GM21723 (cell line): ENCODE data around the gene NRP1.
A peak's percentile ranks its signal among the peaks of the same experiment; 100 is the strongest.

ENCODE experiments used
- ATAC-seq: cut with Tn5 transposase; IDR thresholded peaks from one replicate; pipeline ENCODE4 v1.9.1; 2021; ENCODE audit warnings: mild to moderate bottlenecking, moderate library complexity; ENCODE audit not compliant: unreplicated experiment

The NRP1 gene

DNA sequence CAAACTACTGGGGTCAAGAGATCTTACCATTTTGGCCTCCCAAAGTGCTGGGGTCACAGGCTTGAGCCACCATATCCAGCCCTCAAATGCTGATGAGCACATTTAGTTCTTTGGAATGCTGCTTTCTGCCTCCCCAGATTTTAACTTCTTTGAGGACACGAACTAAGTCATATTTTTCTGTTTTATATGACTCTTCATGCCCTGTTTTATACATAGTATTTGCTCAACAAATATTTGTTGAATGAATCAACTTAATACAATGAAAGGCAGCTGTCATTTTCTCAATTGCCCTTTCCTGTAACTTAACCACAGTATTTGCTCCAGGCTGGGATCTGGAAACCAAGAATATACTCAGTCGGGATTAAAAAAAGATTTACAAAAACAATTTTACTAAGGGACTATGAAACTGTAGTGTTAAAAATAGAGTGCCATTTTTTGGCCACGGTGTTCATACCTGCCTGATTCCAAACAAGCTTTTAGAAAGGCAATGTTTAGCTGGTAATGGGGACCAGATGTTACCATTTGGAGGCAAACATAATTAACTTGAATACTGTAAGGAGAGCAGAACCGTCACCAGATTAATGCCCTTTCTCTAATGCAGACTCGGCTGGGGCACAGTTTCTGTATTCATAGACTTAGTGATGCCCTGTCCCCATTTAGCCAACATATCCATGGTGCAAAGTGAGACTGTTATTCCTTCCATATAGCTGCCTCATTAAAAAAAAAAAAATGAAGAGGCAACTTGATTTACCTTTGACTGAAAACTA is 117.6 kb downstream of the NRP1 start:
- no peak for ATAC-seq

- no peak for ATAC-seq
Observed at GRCh38 chr10:33215635-33216034, 118.8 kb downstream of the NRP1 start.

GRCh38 chr10:33215154-33215553 is 119.3 kb downstream of the NRP1 start:
- ATAC-seq, result no peak

- ATAC-seq, result no peak
Observed at GRCh38 chr10:33214174-33214573, 120.3 kb downstream of the NRP1 start.

DNA sequence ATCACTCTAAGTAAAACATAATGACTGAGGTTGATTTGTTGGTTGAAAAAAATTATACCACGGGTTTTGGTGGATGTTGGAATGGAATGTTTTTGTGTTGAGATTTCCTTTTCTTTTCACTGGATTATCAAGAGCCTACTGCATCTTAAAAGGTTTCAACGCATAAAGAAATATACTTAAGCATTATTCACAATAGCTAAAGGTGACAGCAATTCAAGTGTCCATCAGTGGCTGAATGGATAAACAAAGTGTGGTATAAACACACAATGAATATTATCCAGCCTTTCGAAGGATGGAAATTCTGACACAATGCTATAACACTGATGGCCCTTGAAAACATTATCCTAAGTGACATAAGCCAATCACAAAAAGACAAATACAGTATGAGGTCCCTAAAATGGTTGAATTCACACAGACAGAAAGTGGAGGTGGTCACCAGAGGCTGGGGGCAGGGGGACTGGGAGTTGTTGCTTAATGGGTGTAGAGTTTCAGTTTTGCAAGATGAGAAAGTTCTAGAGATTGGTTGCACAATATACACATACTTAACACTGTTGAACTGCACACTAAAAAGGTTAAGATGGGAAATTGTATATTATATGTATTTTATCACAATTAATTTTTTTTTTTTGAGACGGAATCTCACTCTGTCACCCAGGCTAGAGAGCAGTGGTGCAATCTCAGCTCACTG is 122.3 kb downstream of the NRP1 start:
- no peak for ATAC-seq

- no peak for ATAC-seq
Observed at GRCh38 chr10:33211106-33211878, 123.2 kb downstream of the NRP1 start.

- ATAC-seq, result no peak
Observed at GRCh38 chr10:33209802-33210201, 124.7 kb downstream of the NRP1 start.

- no peak for ATAC-seq
Observed at GRCh38 chr10:33208166-33208565, 126.3 kb downstream of the NRP1 start.

- no peak for ATAC-seq
Observed at GRCh38 chr10:33204031-33204430, 130.4 kb downstream of the NRP1 start.

DNA sequence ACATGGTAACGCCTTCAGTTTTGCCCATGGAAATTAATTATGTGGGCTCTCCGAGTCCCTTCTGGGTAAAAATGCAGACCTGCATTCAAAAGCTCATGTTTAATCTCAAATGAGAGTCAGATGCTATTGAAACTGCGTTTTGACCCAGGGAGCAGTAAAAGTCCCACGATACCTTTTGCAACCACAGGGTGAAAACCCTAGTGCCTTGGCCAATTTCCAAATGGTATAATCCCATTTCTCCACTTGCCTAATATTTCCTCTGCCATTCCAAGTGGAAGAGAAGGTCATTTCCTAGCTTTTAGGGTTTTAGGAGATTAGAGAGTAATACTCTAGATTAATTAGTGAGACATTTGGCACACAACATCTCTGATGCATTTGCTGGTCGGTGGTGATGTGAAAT is 132.5 kb downstream of the NRP1 start:
- ATAC-seq, result no peak

DNA sequence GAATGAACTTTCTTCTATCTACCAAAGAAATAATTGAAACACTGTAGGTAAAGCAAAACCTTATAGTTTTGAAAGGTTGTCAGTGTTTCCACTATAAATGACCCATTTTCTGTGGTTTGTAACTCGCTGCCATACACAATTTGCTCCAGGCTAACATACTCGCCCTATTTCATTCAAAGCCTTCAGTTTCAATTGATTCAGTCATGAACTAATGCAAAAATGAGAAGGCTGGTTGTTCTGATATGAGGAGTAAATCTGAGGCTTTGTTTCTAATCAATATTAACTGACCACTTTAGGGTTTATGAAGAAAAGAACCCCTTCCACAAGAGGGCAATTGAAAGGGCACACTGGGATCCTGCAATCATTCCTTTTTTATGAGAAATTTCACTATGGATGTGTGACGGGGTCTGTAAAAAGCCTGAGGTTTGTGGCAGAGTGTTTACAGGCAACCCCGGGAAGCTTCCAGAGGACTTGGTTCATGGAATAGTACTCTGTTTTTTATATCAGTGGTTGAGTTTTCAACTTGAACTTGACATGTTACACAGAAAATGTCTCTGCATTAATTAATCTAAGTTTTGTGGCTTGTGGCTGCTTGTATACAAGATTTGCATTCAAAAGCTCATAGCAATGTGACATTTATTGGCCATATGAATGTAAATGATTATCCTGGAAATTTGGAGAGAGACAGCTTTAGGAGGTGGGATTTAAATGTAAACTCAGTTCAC is 133.2 kb downstream of the NRP1 start:
- ATAC-seq, result no peak

DNA sequence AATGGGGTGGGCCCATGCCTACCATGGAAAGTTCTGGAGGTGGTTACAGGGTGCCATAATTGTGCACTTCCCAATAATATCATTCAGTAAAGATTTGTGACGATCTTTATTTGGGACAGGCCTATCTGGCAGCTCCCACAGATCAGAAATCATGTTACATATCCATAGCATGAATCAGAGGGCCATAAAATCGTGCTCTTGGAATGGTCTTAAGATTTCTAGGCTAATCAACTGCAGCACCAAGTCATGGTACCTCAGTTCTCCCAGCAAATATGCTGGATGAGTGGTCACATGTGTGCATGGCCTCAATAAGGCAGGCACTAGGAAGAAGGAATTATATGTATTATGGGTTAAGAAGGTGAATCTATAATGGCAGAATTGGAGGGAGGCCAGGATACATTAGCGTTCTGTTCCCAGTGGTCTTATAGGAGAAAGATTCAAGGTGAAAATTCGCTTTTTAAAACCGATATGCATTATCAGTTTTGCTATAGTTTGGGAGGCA is 134.7 kb downstream of the NRP1 start:
- no peak for ATAC-seq

- ATAC-seq, result no peak
Observed at GRCh38 chr10:33198610-33199009, 135.9 kb downstream of the NRP1 start.

DNA sequence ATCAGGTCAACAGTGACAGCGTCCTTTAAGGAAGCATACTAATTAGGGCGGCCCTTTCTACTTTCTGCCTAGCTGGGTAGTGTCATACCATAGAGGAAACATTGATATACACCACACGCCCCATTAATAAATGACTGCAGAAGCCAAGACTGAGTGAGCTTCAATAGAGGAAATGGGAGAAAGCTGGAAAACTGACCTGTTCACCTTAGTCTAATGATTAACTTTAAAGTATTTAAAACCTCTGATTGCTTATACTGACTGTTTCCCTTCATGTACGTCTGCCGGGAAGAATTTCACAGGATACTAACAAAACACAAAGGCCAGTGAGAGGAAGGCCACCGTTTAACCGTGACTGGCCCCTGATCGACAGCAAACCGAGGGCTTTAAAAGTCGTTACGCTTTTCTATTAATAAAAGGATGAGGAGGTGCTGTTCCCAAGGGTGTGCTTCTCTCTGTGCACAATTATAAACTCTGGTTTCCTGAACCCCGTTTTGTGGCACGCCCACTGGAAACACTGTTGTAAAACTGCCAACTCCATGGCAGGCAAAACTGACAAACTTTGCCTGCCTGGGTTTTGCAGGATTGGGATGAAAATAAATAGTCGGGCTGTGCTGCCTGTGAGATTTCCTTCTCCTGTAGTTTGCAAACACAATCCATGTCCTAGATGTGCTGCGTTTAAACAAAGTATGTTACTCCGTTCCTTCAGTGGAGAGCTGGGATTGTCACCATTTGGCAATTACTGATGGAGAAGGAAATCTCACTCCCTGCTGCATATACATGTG is 137.6 kb downstream of the NRP1 start:
- no peak for ATAC-seq

GRCh38 chr10:33196377-33196706 is 138.1 kb downstream of the NRP1 start:
- ATAC-seq, result no peak

- no peak for ATAC-seq
Observed at GRCh38 chr10:33195608-33196376, 138.7 kb downstream of the NRP1 start.

- ATAC-seq, result no peak
Observed at GRCh38 chr10:33193701-33194521, 140.6 kb downstream of the NRP1 start.

DNA sequence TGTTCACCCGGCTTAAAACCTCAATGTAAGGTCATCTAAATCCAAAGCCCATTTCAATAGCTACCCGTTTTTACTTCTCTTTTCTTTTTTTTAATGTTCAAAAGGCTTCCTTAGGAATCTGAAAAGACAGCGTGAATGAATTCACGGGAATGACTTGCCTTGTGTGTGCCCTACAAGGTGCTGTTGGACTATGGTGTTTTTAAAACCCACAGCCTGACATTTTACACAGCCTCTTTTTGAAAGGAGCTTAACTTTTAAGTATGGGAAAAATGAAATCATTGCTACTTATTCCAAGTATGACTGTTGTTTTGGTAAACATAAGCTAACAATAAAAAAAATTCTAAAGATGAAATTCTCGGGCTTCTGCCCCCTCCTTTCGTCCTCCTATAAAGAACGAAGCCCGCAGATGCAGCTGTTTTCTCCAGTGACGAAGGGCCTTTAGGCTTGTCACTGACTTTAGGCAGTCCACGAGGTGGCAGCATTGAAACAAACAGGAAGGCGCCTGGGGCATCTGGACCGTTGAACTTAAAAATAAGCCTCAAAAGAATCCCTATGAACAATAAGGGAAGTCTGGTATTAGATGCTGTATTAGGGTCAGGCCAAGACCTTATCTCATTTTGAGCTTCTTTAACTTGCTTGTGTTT is 141.3 kb downstream of the NRP1 start:
- peak; percentile 96 for ATAC-seq
